ENCODE results near the gene ZAP70. TPM values are rescaled to one million over a fixed set of nuclear protein-coding genes. Genes with fewer than 3 reads are reported as not detected.

The ZAP70 gene
- polyA plus RNA-seq, 2 of the 4 experiments (the other 2 are of a cell fraction) = 0.10 TPM; not detected in 1

DNA sequence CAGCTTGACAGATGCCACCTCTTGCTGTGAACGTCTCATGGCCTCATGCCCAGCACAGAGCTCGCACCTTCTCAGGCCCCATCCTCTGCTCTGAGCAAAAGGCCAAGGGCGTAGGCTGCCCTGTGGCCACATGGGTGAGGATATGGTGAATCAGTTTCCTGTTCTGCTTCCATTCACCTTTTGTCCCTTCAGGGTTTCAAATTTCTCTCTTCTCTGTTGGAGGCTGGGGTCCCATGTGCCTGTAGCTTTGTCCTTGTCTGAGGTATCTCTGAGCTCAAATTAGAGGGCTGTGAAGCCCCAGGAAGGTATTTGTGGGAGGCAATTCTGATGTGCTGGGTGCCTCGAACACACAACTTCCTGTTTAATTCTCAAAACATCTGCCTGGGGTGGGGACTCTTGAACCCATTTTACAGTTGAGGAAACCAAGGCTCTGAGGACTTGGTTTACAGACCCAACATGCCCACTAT lies 29.0 kb downstream of the ZAP70 start:
- POLR2A ChIA-PET = no interaction called here
- DNase-seq (ENCODE audit: low read depth in 1 of 2, low spot score in 1 of 2) (no peak), FAIRE-seq (no peak), ATAC-seq (no peak)
- Histone ChIP-seq H3K9me3 (no peaks in the 10 kb centered on the region), H3K4me1 (no peaks in the 10 kb centered on the region), H3K4me2 (no peak overlapping the region), H3K4me3 (no peak overlapping the region), H3K27ac (no peak overlapping the region)
- 86% methylated on average over 4 of the region's 4 CpGs for WGBS (ENCODE audit: missing lambda C conversion rate)
- TF ChIP-seq, protein P1, sequence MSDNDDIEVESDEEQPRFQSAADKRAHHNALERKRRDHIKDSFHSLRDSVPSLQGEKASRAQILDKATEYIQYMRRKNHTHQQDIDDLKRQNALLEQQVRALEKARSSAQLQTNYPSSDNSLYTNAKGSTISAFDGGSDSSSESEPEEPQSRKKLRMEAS (IDR thresholded peaks at IDR 0.05) = no peak
- no peak for TF ChIP-seq CBX8 (IDR thresholded peaks at IDR 0.05)
- TF ChIP-seq RNF2 (IDR thresholded peaks at IDR 0.05; ENCODE audit: borderline replicate concordance, low read depth) = no peak
- TF ChIP-seq MAZ (IDR thresholded peaks at IDR 0.05; ENCODE audit: borderline replicate concordance, low read depth, low read length) = no peak
- TF ChIP-seq RCOR1 (IDR thresholded peaks at IDR 0.05; ENCODE audit: low read depth, low read length) = no peak
- no peak for TF ChIP-seq ZSCAN20 (CRISPR knock-in tag; IDR thresholded peaks at IDR 0.05)
- CTCF ChIA-PET = interaction anchor here (0.6 to 2.9 kb wide), 5 partner anchors 15 to 643 kb away, joined by 3 to 26 read pairs (median 3); no protein-coding TSS in a partner anchor

DNA sequence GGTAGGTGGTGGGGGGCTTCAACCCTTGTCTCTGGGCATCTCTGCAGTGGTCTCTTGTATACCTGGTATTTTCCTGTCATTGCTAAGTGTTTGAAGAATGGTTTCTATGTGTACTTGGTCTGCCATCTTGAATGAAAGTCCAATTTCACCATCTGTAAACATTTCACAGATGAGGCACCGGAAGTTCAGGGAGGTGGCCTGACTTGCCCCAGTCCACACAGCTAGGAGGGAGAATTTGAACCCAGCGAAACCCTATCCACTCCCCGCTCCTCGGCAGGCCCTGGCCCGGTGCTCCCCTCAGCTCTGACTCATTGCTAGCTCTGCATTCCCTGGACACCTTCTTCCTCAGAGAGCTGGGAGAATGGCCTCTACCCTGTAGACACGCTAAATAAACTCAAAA lies 30.5 kb downstream of the ZAP70 start:
- Histone ChIP-seq H3K27ac (no peak overlapping the region), H3K9me3 (no peaks in the 10 kb centered on the region), H3K4me1 (no peaks in the 10 kb centered on the region), H3K4me2 (no peak overlapping the region), H3K4me3 (no peak overlapping the region)
- FAIRE-seq = no peak
- ATAC-seq = no peak
- ChIA-PET POLR2A (no interaction called here), CTCF (interaction anchor here (1.2 to 1.5 kb wide), 2 partner anchors 11 to 15 kb away, joined by 3 to 6 read pairs; no protein-coding TSS in a partner anchor)
- WGBS (ENCODE audit: missing lambda C conversion rate) = 94% methylated on average over 6 of the region's 6 CpGs
- no peak for DNase-seq (ENCODE audit: low read depth in 1 of 2, low spot score in 1 of 2)
- TF ChIP-seq, protein P2, sequence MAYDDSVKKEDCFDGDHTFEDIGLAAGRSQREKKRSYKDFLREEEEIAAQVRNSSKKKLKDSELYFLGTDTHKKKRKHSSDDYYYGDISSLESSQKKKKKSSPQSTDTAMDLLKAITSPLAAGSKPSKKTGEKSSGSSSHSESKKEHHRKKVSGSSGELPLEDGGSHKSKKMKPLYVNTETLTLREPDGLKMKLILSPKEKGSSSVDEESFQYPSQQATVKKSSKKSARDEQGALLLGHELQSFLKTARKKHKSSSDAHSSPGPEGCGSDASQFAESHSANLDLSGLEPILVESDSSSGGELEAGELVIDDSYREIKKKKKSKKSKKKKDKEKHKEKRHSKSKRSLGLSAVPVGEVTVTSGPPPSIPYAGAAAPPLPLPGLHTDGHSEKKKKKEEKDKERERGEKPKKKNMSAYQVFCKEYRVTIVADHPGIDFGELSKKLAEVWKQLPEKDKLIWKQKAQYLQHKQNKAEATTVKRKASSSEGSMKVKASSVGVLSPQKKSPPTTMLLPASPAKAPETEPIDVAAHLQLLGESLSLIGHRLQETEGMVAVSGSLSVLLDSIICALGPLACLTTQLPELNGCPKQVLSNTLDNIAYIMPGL (CRISPR knock-in tag; IDR thresholded peaks at IDR 0.05; ENCODE audit: borderline replicate concordance) = no peak
- TF ChIP-seq, protein P3, sequence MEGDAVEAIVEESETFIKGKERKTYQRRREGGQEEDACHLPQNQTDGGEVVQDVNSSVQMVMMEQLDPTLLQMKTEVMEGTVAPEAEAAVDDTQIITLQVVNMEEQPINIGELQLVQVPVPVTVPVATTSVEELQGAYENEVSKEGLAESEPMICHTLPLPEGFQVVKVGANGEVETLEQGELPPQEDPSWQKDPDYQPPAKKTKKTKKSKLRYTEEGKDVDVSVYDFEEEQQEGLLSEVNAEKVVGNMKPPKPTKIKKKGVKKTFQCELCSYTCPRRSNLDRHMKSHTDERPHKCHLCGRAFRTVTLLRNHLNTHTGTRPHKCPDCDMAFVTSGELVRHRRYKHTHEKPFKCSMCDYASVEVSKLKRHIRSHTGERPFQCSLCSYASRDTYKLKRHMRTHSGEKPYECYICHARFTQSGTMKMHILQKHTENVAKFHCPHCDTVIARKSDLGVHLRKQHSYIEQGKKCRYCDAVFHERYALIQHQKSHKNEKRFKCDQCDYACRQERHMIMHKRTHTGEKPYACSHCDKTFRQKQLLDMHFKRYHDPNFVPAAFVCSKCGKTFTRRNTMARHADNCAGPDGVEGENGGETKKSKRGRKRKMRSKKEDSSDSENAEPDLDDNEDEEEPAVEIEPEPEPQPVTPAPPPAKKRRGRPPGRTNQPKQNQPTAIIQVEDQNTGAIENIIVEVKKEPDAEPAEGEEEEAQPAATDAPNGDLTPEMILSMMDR (IDR thresholded peaks at IDR 0.05) = no peak
- TF ChIP-seq, protein P4, sequence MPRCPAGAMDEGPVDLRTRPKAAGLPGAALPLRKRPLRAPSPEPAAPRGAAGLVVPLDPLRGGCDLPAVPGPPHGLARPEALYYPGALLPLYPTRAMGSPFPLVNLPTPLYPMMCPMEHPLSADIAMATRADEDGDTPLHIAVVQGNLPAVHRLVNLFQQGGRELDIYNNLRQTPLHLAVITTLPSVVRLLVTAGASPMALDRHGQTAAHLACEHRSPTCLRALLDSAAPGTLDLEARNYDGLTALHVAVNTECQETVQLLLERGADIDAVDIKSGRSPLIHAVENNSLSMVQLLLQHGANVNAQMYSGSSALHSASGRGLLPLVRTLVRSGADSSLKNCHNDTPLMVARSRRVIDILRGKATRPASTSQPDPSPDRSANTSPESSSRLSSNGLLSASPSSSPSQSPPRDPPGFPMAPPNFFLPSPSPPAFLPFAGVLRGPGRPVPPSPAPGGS (IDR thresholded peaks at IDR 0.05) = no peak
- TF ChIP-seq, protein P5, sequence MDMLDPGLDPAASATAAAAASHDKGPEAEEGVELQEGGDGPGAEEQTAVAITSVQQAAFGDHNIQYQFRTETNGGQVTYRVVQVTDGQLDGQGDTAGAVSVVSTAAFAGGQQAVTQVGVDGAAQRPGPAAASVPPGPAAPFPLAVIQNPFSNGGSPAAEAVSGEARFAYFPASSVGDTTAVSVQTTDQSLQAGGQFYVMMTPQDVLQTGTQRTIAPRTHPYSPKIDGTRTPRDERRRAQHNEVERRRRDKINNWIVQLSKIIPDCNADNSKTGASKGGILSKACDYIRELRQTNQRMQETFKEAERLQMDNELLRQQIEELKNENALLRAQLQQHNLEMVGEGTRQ (IDR thresholded peaks at IDR 0.05) = no peak
- TF ChIP-seq TFCP2L1 (CRISPR knock-in tag; IDR thresholded peaks at IDR 0.05) (no peak), CBX8 (IDR thresholded peaks at IDR 0.05) (no peak)

DNA sequence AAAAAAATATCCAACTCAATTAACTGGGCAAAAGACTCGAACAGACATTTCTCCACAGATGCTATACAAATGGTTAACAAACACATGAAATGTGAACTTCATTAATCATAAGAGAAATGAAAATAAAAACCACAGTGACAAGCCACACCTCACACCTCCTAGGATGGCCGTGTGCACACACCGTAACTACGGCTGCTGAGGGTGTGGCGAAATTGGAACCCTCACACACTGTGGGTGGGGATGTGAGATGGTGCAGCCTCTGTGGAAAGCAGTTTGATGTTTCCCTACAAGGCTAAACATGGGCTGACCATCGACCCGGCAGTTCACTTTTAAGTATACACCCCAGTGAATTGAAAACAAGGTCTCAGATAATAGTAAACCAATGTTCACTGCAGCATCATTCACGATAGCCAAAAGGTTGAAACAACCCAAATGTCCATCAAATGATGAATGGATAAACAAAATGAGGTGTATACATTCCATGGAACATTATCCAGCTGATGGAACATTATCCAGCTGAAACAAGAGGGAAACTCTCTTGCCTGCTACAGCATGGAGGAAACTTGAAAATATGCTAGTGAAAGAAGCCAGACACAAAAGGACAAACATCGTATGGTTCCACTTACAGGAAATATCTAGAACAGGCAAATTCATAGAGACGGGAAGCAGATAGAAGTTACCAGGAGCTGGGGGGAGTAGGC lies 32.2 kb downstream of the ZAP70 start:
- no peak for FAIRE-seq
- POLR2A ChIA-PET = no interaction called here
- Histone ChIP-seq H3K27ac (no peak overlapping the region), H3K4me2 (no peak overlapping the region), H3K9me3 (no peaks in the 10 kb centered on the region), H3K4me1 (no peaks in the 10 kb centered on the region), H3K4me3 (no peak overlapping the region)
- TF ChIP-seq KDM1A (IDR thresholded peaks at IDR 0.05; ENCODE audit: low read depth) (no peak), FOXS1 (CRISPR knock-in tag; IDR thresholded peaks at IDR 0.05) (no peak), RFX5 (IDR thresholded peaks at IDR 0.05) (no peak), ESRRA (IDR thresholded peaks at IDR 0.05; ENCODE audit: borderline replicate concordance, low read length) (no peak), HOXB13 (CRISPR knock-in tag; IDR thresholded peaks at IDR 0.05; ENCODE audit: low read depth) (no peak), CHD2 (IDR thresholded peaks at IDR 0.05; ENCODE audit: low read length, partially characterized antibody) (no peak), TFCP2L1 (CRISPR knock-in tag; IDR thresholded peaks at IDR 0.05) (no peak), PHF8 (IDR thresholded peaks at IDR 0.05; ENCODE audit: borderline replicate concordance, low read depth) (no peak), ZNF302 (CRISPR knock-in tag; IDR thresholded peaks at IDR 0.05) (no peak)
- DNase-seq (ENCODE audit: low read depth in 1 of 2, low spot score in 1 of 2) = no peak
- ATAC-seq = no peak
- CTCF ChIA-PET = no interaction called here
- WGBS (ENCODE audit: missing lambda C conversion rate) = 74% methylated on average over 10 of the region's 10 CpGs

All from A549 (cell line).